ENCODE results near the gene CEBPB.
"Not testable (repeated sequence)": the region's sequence is repeated elsewhere in the genome, so short reads cannot be mapped to it uniquely, and the experiment has no call there.

CEBPB gene

GRCh38 chr20:50197463-50198179, 7.0 kb downstream of the CEBPB start:
- H3K9me3 ChIP-seq (ENCODE audit: control insufficient read depth, insufficient read depth, low read length), result no peaks in the 10 kb centered on the region
- H3K4me1 ChIP-seq (ENCODE audit: control insufficient read depth, insufficient read depth, low read length), result peaks cover 6% of the 10 kb centered on the region
- no peak overlapping the region for H3K9ac ChIP-seq (ENCODE audit: low read depth, low read length)
- no peaks in the 10 kb centered on the region for H3K36me3 ChIP-seq (ENCODE audit: control insufficient read depth, insufficient read depth, low read length)
- no peak overlapping the region for H3K4me3 ChIP-seq (ENCODE audit: low read depth, low read length)
- no peaks in the 10 kb centered on the region for H3K27me3 ChIP-seq (ENCODE audit: control insufficient read depth, insufficient read depth, low read length)

- no peak overlapping the region for H3K4me3 ChIP-seq (ENCODE audit: low read depth, low read length)
- peaks cover 5% of the 10 kb centered on the region for H3K4me1 ChIP-seq (ENCODE audit: control insufficient read depth, insufficient read depth, low read length)
- H3K27me3 ChIP-seq (ENCODE audit: control insufficient read depth, insufficient read depth, low read length), result no peaks in the 10 kb centered on the region
- H3K9me3 ChIP-seq (ENCODE audit: control insufficient read depth, insufficient read depth, low read length), result no peaks in the 10 kb centered on the region
- H3K36me3 ChIP-seq (ENCODE audit: control insufficient read depth, insufficient read depth, low read length), result no peaks in the 10 kb centered on the region
- no peak overlapping the region for H3K9ac ChIP-seq (ENCODE audit: low read depth, low read length)
Observed at GRCh38 chr20:50198180-50198666, 7.6 kb downstream of the CEBPB start.

GRCh38 chr20:50198716-50199115, 8.1 kb downstream of the CEBPB start:
- no peaks in the 10 kb centered on the region for H3K36me3 ChIP-seq (ENCODE audit: control insufficient read depth, insufficient read depth, low read length)
- no peak overlapping the region for H3K9ac ChIP-seq (ENCODE audit: low read depth, low read length)
- no peak overlapping the region for H3K4me3 ChIP-seq (ENCODE audit: low read depth, low read length)
- H3K27me3 ChIP-seq (ENCODE audit: control insufficient read depth, insufficient read depth, low read length), result no peaks in the 10 kb centered on the region
- no peaks in the 10 kb centered on the region for H3K9me3 ChIP-seq (ENCODE audit: control insufficient read depth, insufficient read depth, low read length)
- peaks cover 3% of the 10 kb centered on the region for H3K4me1 ChIP-seq (ENCODE audit: control insufficient read depth, insufficient read depth, low read length)

- no peak overlapping the region for H3K9ac ChIP-seq (ENCODE audit: low read depth, low read length)
- no peaks in the 10 kb centered on the region for H3K9me3 ChIP-seq (ENCODE audit: control insufficient read depth, insufficient read depth, low read length)
- H3K36me3 ChIP-seq (ENCODE audit: control insufficient read depth, insufficient read depth, low read length), result no peaks in the 10 kb centered on the region
- H3K4me1 ChIP-seq (ENCODE audit: control insufficient read depth, insufficient read depth, low read length), result peaks cover 2% of the 10 kb centered on the region
- no peak overlapping the region for H3K4me3 ChIP-seq (ENCODE audit: low read depth, low read length)
- no peaks in the 10 kb centered on the region for H3K27me3 ChIP-seq (ENCODE audit: control insufficient read depth, insufficient read depth, low read length)
Observed at GRCh38 chr20:50199703-50200102, 9.1 kb downstream of the CEBPB start.

GRCh38 chr20:50200482-50201104, 10.0 kb downstream of the CEBPB start:
- H3K9me3 ChIP-seq (ENCODE audit: control insufficient read depth, insufficient read depth, low read length), result no peaks in the 10 kb centered on the region
- H3K4me1 ChIP-seq (ENCODE audit: control insufficient read depth, insufficient read depth, low read length), result peaks cover 2% of the 10 kb centered on the region
- no peak overlapping the region for H3K4me3 ChIP-seq (ENCODE audit: low read depth, low read length)
- no peaks in the 10 kb centered on the region for H3K36me3 ChIP-seq (ENCODE audit: control insufficient read depth, insufficient read depth, low read length)
- H3K27me3 ChIP-seq (ENCODE audit: control insufficient read depth, insufficient read depth, low read length), result no peaks in the 10 kb centered on the region
- no peak overlapping the region for H3K9ac ChIP-seq (ENCODE audit: low read depth, low read length)

GRCh38 chr20:50201710-50202109, 11.1 kb downstream of the CEBPB start:
- not testable (repeated sequence) for H3K9me3 ChIP-seq (ENCODE audit: control insufficient read depth, insufficient read depth, low read length); H3K9ac ChIP-seq (ENCODE audit: low read depth, low read length); H3K4me3 ChIP-seq (ENCODE audit: low read depth, low read length); H3K36me3 ChIP-seq (ENCODE audit: control insufficient read depth, insufficient read depth, low read length); H3K4me1 ChIP-seq (ENCODE audit: control insufficient read depth, insufficient read depth, low read length); H3K27me3 ChIP-seq (ENCODE audit: control insufficient read depth, insufficient read depth, low read length)

GRCh38 chr20:50202677-50203076, 12.0 kb downstream of the CEBPB start:
- no peaks in the 10 kb centered on the region for H3K27me3 ChIP-seq (ENCODE audit: control insufficient read depth, insufficient read depth, low read length)
- peaks cover 2% of the 10 kb centered on the region for H3K4me1 ChIP-seq (ENCODE audit: control insufficient read depth, insufficient read depth, low read length)
- H3K9ac ChIP-seq (ENCODE audit: low read depth, low read length), result no peak overlapping the region
- no peak overlapping the region for H3K4me3 ChIP-seq (ENCODE audit: low read depth, low read length)
- H3K9me3 ChIP-seq (ENCODE audit: control insufficient read depth, insufficient read depth, low read length), result no peaks in the 10 kb centered on the region
- no peaks in the 10 kb centered on the region for H3K36me3 ChIP-seq (ENCODE audit: control insufficient read depth, insufficient read depth, low read length)

- no peaks in the 10 kb centered on the region for H3K27me3 ChIP-seq (ENCODE audit: control insufficient read depth, insufficient read depth, low read length)
- H3K4me1 ChIP-seq (ENCODE audit: control insufficient read depth, insufficient read depth, low read length), result no peaks in the 10 kb centered on the region
- H3K36me3 ChIP-seq (ENCODE audit: control insufficient read depth, insufficient read depth, low read length), result no peaks in the 10 kb centered on the region
- no peak overlapping the region for H3K9ac ChIP-seq (ENCODE audit: low read depth, low read length)
- no peaks in the 10 kb centered on the region for H3K9me3 ChIP-seq (ENCODE audit: control insufficient read depth, insufficient read depth, low read length)
- H3K4me3 ChIP-seq (ENCODE audit: low read depth, low read length), result no peak overlapping the region
Observed at GRCh38 chr20:50203951-50204937, 13.6 kb downstream of the CEBPB start.

GRCh38 chr20:50207026-50207425, 16.4 kb downstream of the CEBPB start:
- H3K4me3 ChIP-seq (ENCODE audit: low read depth, low read length), result no peak overlapping the region
- H3K9me3 ChIP-seq (ENCODE audit: control insufficient read depth, insufficient read depth, low read length), result no peaks in the 10 kb centered on the region
- no peaks in the 10 kb centered on the region for H3K36me3 ChIP-seq (ENCODE audit: control insufficient read depth, insufficient read depth, low read length)
- no peak overlapping the region for H3K9ac ChIP-seq (ENCODE audit: low read depth, low read length)
- H3K27me3 ChIP-seq (ENCODE audit: control insufficient read depth, insufficient read depth, low read length), result no peaks in the 10 kb centered on the region
- H3K4me1 ChIP-seq (ENCODE audit: control insufficient read depth, insufficient read depth, low read length), result no peaks in the 10 kb centered on the region

GRCh38 chr20:50208085-50208491, 17.5 kb downstream of the CEBPB start:
- no peaks in the 10 kb centered on the region for H3K27me3 ChIP-seq (ENCODE audit: control insufficient read depth, insufficient read depth, low read length)

GRCh38 chr20:50208815-50209214, 18.2 kb downstream of the CEBPB start:
- not testable (repeated sequence) for H3K9ac ChIP-seq (ENCODE audit: low read depth, low read length); H3K27me3 ChIP-seq (ENCODE audit: control insufficient read depth, insufficient read depth, low read length); H3K4me1 ChIP-seq (ENCODE audit: control insufficient read depth, insufficient read depth, low read length); H3K4me3 ChIP-seq (ENCODE audit: low read depth, low read length); H3K36me3 ChIP-seq (ENCODE audit: control insufficient read depth, insufficient read depth, low read length); H3K9me3 ChIP-seq (ENCODE audit: control insufficient read depth, insufficient read depth, low read length)

More at GRCh38 chr20:50208085-50208491, 17.5 kb downstream of the CEBPB start:
- Histone ChIP-seq H3K9me3 (ENCODE audit: control insufficient read depth, insufficient read depth, low read length) (no peaks in the 10 kb centered on the region), H3K4me3 (ENCODE audit: low read depth, low read length) (no peak overlapping the region), H3K36me3 (ENCODE audit: control insufficient read depth, insufficient read depth, low read length) (no peaks in the 10 kb centered on the region), H3K4me1 (ENCODE audit: control insufficient read depth, insufficient read depth, low read length) (no peaks in the 10 kb centered on the region), H3K9ac (ENCODE audit: low read depth, low read length) (no peak overlapping the region)

Measured in iPS-15b (cell line).